Neutrophil (primary cell): Measurements from ENCODE around the gene DPH2.

Experiments used
- H3K27ac ChIP-seq: fragments of 200-600 bp; sonication (generic); 2 replicates; pipeline ENCODE4 v1.5.1; 2016; ENCODE audit warnings: mild to moderate bottlenecking, moderate library complexity
- H3K27me3 ChIP-seq: fragments of 200-600 bp; sonication (generic); 2 replicates; pipeline ENCODE4 v1.6.0; 2016; ENCODE audit warnings: mild to moderate bottlenecking
- H3K36me3 ChIP-seq: fragments of 200-600 bp; sonication (generic); 2 replicates; pipeline ENCODE4 v1.5.1; 2017
- H3K4me1 ChIP-seq, 2 experiments: fragments of 200-600 bp in 1 of 2; sonication (generic) in 1 of 2; 1 replicate in 1 of 2; 2 replicates in 1 of 2; pipeline versions ENCODE4 v1.5.1 to v1.6.1; 2013 to 2016; ENCODE audit warnings: low read depth in 1 of 2, low read length in 1 of 2, mild to moderate bottlenecking in 1 of 2, moderate library complexity in 1 of 2; ENCODE audit not compliant: control insufficient read depth in 1 of 2, insufficient read depth in 1 of 2
- H3K4me3 ChIP-seq, 2 experiments: fragments of 200-600 bp in 1 of 2; sonication (generic) in 1 of 2; 1 replicate in 1 of 2; 2 replicates in 1 of 2; pipeline ENCODE4 v1.5.1; 2013 to 2016; ENCODE audit warnings: low read depth in 1 of 2, low read length in 1 of 2, mild to moderate bottlenecking in 1 of 2, moderate library complexity in 1 of 2
- H3K9me3 ChIP-seq: fragments of 200-600 bp; sonication (generic); 2 replicates; pipeline ENCODE4 v1.5.1; 2016
- TF ChIP-seq, protein P1 (sequence below): fragments of 200-600 bp; sonication (generic); IDR thresholded peaks from 2 replicates; pipeline ENCODE4 v1.5.1; 2016; ENCODE audit warnings: antibody characterized with exemption

DPH2 gene

DNA sequence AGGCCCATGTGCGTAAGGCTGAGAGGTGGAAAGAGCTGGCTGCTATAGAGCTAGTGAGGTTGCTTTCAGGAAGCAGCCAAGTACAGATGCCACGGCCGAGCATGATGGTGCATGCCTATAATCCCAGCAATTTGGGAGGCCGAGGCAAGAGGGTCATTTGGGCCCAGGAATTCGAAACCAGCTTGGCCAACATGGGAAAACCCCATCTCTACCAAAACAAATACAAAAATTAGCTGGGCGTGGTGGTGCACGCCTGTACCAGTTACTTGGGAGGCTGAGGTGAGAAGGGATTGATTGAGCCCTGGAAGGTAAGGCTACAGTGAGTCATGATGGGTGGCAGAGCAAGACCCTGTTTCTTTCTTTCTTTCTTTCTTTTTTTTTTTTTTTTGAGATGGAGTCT, 24.3 kb downstream of the DPH2 start:
- Histone ChIP-seq H3K27ac (no peak overlapping the region), H3K27me3 (no peaks in the 10 kb centered on the region), H3K9me3 (no peaks in the 10 kb centered on the region), H3K36me3 (no peaks in the 10 kb centered on the region), H3K4me3 (no peak overlapping the region), H3K4me1 (peaks cover 16 to 17% of the 10 kb centered on the region in 2 experiments)
- TF ChIP-seq, protein P1, sequence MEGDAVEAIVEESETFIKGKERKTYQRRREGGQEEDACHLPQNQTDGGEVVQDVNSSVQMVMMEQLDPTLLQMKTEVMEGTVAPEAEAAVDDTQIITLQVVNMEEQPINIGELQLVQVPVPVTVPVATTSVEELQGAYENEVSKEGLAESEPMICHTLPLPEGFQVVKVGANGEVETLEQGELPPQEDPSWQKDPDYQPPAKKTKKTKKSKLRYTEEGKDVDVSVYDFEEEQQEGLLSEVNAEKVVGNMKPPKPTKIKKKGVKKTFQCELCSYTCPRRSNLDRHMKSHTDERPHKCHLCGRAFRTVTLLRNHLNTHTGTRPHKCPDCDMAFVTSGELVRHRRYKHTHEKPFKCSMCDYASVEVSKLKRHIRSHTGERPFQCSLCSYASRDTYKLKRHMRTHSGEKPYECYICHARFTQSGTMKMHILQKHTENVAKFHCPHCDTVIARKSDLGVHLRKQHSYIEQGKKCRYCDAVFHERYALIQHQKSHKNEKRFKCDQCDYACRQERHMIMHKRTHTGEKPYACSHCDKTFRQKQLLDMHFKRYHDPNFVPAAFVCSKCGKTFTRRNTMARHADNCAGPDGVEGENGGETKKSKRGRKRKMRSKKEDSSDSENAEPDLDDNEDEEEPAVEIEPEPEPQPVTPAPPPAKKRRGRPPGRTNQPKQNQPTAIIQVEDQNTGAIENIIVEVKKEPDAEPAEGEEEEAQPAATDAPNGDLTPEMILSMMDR = no peak

GRCh38 chr1:43994794-43995790, 25.3 kb downstream of the DPH2 start:
- no peaks in the 10 kb centered on the region for H3K27me3 ChIP-seq
- no peak overlapping the region for H3K4me3 ChIP-seq
- TF ChIP-seq, protein P1 = no peak
- H3K27ac ChIP-seq = no peak overlapping the region
- no peaks in the 10 kb centered on the region for H3K9me3 ChIP-seq
- H3K4me1 ChIP-seq = peaks cover 16 to 17% of the 10 kb centered on the region in 2 experiments
- no peaks in the 10 kb centered on the region for H3K36me3 ChIP-seq

- Histone ChIP-seq H3K4me3 (no peak overlapping the region), H3K4me1 (peaks cover 9 to 10% of the 10 kb centered on the region in 2 experiments), H3K9me3 (no peaks in the 10 kb centered on the region), H3K36me3 (no peaks in the 10 kb centered on the region), H3K27ac (no peak overlapping the region), H3K27me3 (no peaks in the 10 kb centered on the region)
- TF ChIP-seq, protein P1 = no peak
Observed at GRCh38 chr1:43995984-43996732, 26.3 kb downstream of the DPH2 start.

DNA sequence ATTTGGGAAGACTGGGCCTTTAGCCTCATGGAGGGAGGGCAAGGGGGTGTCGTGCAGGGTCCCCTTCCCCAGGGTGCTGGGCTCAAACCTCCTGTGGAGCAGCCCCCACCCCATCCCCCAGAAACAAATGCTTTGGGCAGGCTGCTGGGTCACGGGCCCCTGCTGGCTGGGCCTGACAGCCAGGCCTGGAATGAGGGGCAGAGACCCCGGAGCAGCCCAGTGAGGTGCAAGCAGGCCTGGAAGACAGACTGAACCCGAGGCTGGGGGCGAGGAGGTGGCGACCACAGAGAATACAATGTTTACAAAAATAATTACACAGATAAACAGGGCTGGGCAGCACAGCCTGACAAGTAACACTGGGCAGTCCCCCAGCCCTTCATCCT, 26.9 kb downstream of the DPH2 start:
- TF ChIP-seq, protein P1 = no peak
- Histone ChIP-seq H3K9me3 (no peaks in the 10 kb centered on the region), H3K4me1 (peaks cover 8% of the 10 kb centered on the region in 2 experiments)

DNA sequence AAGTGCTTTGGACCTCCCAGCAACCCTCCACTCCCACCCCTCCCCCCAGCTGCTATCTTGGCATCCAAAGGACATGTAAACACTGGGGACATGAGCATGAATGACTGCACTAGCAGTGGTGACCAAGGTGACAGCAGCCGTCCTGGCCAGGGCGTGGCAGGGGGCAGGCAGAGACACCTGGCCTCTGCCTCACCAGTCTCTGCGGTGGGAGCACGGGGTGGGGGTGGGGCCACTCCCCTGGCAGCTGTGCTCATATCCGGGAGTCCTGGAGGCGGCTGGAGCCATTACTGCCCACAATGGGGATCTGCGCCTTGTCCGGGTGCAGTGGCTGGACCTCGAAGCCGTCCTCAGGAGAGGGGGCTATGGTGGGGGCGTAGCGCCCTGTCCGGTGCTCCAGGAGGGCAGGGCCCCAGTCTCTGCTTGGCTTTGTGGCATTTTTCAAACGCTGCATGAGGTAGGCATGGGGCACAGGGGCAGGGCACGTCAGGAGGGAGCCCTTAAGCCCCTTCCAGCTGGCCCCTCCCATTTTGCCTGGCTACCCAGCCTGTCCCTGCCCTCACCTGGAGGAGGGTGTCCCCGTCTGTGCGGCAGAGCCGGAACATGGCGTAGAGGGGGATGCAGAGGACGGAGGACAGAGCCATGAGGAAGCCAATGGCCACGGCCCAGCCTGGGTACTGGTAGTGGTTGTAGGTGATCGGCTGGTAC, 27.6 kb downstream of the DPH2 start:
- Histone ChIP-seq H3K27me3 (no peaks in the 10 kb centered on the region), H3K9me3 (no peaks in the 10 kb centered on the region), H3K36me3 (no peaks in the 10 kb centered on the region), H3K27ac (no peak overlapping the region), H3K4me3 (no peak overlapping the region), H3K4me1 (peaks cover under 1% of the 10 kb centered on the region in 2 experiments)
- TF ChIP-seq, protein P1 = no peak

More for the DNA sequence above, 26.9 kb downstream of the DPH2 start:
- H3K4me3 ChIP-seq = no peak overlapping the region
- no peaks in the 10 kb centered on the region for H3K36me3 ChIP-seq
- H3K27ac ChIP-seq = no peak overlapping the region
- no peaks in the 10 kb centered on the region for H3K27me3 ChIP-seq
